Neural cell (in vitro differentiated cells): ENCODE measurements around the gene IQCK. TPM values are rescaled to one million over a fixed set of nuclear protein-coding genes. Genes with fewer than 3 reads are reported as not detected.

Source experiments
- H2AFZ ChIP-seq: fragments of 200-600, 300-800 bp; sonication (generic), shearing (Covaris generic); 2 replicates; pipeline ENCODE4 v1.6.0; 2014; ENCODE audit warnings: low read depth, mild to moderate bottlenecking, antibody characterized with exemption, low read length, moderate library complexity
- H3F3A ChIP-seq: fragments of 200-600 bp; shearing (Covaris generic); 2 replicates; pipeline ENCODE4 v1.6.1; 2016; ENCODE audit warnings: mild to moderate bottlenecking, moderate library complexity, mixed read lengths, antibody characterized with exemption, low read length; ENCODE audit not compliant: insufficient read depth, poor library complexity, severe bottlenecking
- H3K27ac ChIP-seq: fragments of 200-600, 300-800 bp; sonication (generic), shearing (Covaris generic); 2 replicates; pipeline ENCODE4 v1.5.1; 2014; ENCODE audit warnings: mild to moderate bottlenecking, low read length, moderate library complexity
- H3K27me3 ChIP-seq: fragments of 300-800, 200-600 bp; sonication (generic), shearing (Covaris generic); 2 replicates; pipeline ENCODE4 v1.6.0; 2014; ENCODE audit warnings: mild to moderate bottlenecking, low read depth, low read length, moderate library complexity; ENCODE audit not compliant: insufficient read depth
- H3K36me3 ChIP-seq: fragments of 300-800, 200-600 bp; sonication (generic), shearing (Covaris generic); 2 replicates; pipeline ENCODE4 v1.5.1; 2014; ENCODE audit warnings: mild to moderate bottlenecking, antibody characterized with exemption, low read length, moderate library complexity; ENCODE audit not compliant: insufficient read depth
- H3K4me2 ChIP-seq: fragments of 300-800, 200-600 bp; sonication (generic), shearing (Covaris generic); 2 replicates; pipeline ENCODE4 v1.6.0; 2014; ENCODE audit warnings: mild to moderate bottlenecking, low read length
- H3K4me3 ChIP-seq: fragments of 300-800, 200-600 bp; sonication (generic), shearing (Covaris generic); 2 replicates; pipeline ENCODE4 v1.5.1; 2014; ENCODE audit warnings: mild to moderate bottlenecking, low read length, moderate library complexity
- H3K79me2 ChIP-seq: fragments of 200-600 bp; shearing (Covaris generic); replicated peaks from 2 replicates; pipeline ENCODE4 v1.6.0; 2014; ENCODE audit warnings: mild to moderate bottlenecking, low read length, moderate library complexity; ENCODE audit not compliant: insufficient read depth
- H3K9ac ChIP-seq: fragments of 300-800, 200-600 bp; sonication (generic), shearing (Covaris generic); 2 replicates; pipeline ENCODE4 v1.6.1; 2016; ENCODE audit warnings: mild to moderate bottlenecking, low read length, mixed read lengths
- H3K9me2 ChIP-seq: fragments of 200-600 bp; shearing (Covaris generic); 2 replicates; pipeline ENCODE4 v1.6.1; 2016; ENCODE audit warnings: mild to moderate bottlenecking, low read length, mixed read lengths; ENCODE audit not compliant: insufficient read depth
- H3K9me3 ChIP-seq: fragments of 200-600, 300-800 bp; sonication (generic), shearing (Covaris generic); 2 replicates; pipeline ENCODE4 v1.6.1; 2016; ENCODE audit warnings: mild to moderate bottlenecking, mixed run types, low read length, moderate library complexity, mixed read lengths
- H4K20me1 ChIP-seq: fragments of 200-600 bp; shearing (Covaris generic); 2 replicates; pipeline ENCODE4 v1.6.1; 2016; ENCODE audit warnings: mild to moderate bottlenecking, mixed run types; ENCODE audit not compliant: insufficient read depth
- CTCF ChIP-seq: fragments of 450-650 bp; IDR thresholded peaks from 2 replicates; pipeline ENCODE4 v1.5.1; 2014; ENCODE audit warnings: antibody characterized with exemption, mild to moderate bottlenecking, moderate library complexity; ENCODE audit not compliant: poor library complexity, severe bottlenecking
- EP300 ChIP-seq: fragments of 450-650 bp; conservative IDR thresholded peaks from 2 replicates; pipeline ENCODE4 v1.6.1; 2014; ENCODE audit warnings: antibody characterized with exemption, mild to moderate bottlenecking, moderate library complexity; ENCODE audit not compliant: poor library complexity, severe bottlenecking
- EZH2 ChIP-seq: fragments of 200-600, 300-800 bp; shearing (Covaris generic), sonication (generic); IDR thresholded peaks from 2 replicates; pipeline ENCODE4 v1.6.1; 2014; ENCODE audit warnings: antibody characterized with exemption, low read length, borderline replicate concordance, mild to moderate bottlenecking; ENCODE audit not compliant: insufficient read depth, poor library complexity, severe bottlenecking
- MXI1 ChIP-seq: fragments of 450-650 bp; conservative IDR thresholded peaks from 2 replicates; pipeline ENCODE4 v1.6.1; 2014; ENCODE audit warnings: antibody characterized with exemption, mild to moderate bottlenecking; ENCODE audit not compliant: poor library complexity, severe bottlenecking
- POLR2AphosphoS5 ChIP-seq: IDR thresholded peaks from 2 replicates; pipeline ENCODE4 v1.6.1; 2012
- RAD21 ChIP-seq: fragments of 450-650 bp; conservative IDR thresholded peaks from 2 replicates; pipeline ENCODE4 v1.6.1; 2014; ENCODE audit warnings: antibody characterized with exemption, mild to moderate bottlenecking, moderate library complexity
- REST ChIP-seq: IDR thresholded peaks from 2 replicates; pipeline ENCODE4 v1.6.1; 2012; ENCODE audit warnings: borderline replicate concordance
- SMC3 ChIP-seq: fragments of 450-650 bp; conservative IDR thresholded peaks from 2 replicates; pipeline ENCODE4 v1.6.1; 2014; ENCODE audit warnings: antibody characterized with exemption, mild to moderate bottlenecking, moderate library complexity; ENCODE audit not compliant: poor library complexity
- TAF1 ChIP-seq: IDR thresholded peaks from 2 replicates; pipeline ENCODE4 v1.6.1; 2012; ENCODE audit warnings: low read depth
- polyA minus RNA-seq: library from RNA; depleted of rRNA, polyadenylated mRNA; stranded (reverse); fragments of >200 nt; gene quantifications from 2 replicates; pipeline ENCODE4 v1.2.3, GENCODE V29; 2014
- polyA plus RNA-seq: library from polyadenylated mRNA; depleted of rRNA; stranded (reverse); fragments of >200 nt; gene quantifications from 2 replicates; pipeline ENCODE4 v1.2.3, GENCODE V29; 2014

The IQCK gene
- polyA plus RNA-seq (10.2 and 13.9 TPM in 2 replicates), polyA minus RNA-seq (18.3 and 22.6 TPM in 2 replicates)

- peak within 1 kb of the TSS; percentile 84 for H2AFZ ChIP-seq
- no peaks in the 10 kb centered on the region for H3F3A ChIP-seq
- peak within 1 kb of the TSS; percentile 68 for H3K27ac ChIP-seq
- no peaks in the 10 kb centered on the region for H3K9me2 ChIP-seq
- H3K79me2 ChIP-seq = peaks cover 33% of the 10 kb centered on the region
- H3K27me3 ChIP-seq = no peaks in the 10 kb centered on the region
- H4K20me1 ChIP-seq = no peaks in the 10 kb centered on the region
- H3K9me3 ChIP-seq = no peaks in the 10 kb centered on the region
- H3K9ac ChIP-seq = peak within 1 kb of the TSS; percentile 73
- peak within 1 kb of the TSS; percentile 81 for H3K4me3 ChIP-seq
- TF ChIP-seq POLR2AphosphoS5 = peak; percentile 53
- TF ChIP-seq EP300 = peak; percentile 28
- peak; percentile 27 for TF ChIP-seq TAF1
- TF ChIP-seq MXI1 = peak; percentile 100
- TF ChIP-seq EZH2 = no peak
- TF ChIP-seq SMC3 = peak; percentile 59
- no peak for TF ChIP-seq CTCF
- no peak for TF ChIP-seq REST
- TF ChIP-seq RAD21 = peak; percentile 47
- no peaks in the 10 kb centered on the region for H3K36me3 ChIP-seq
- peak within 1 kb of the TSS; percentile 98 for H3K4me2 ChIP-seq
Observed at GRCh38 chr16:19717741-19718623, at the start of gene IQCK, which contains the start of gene KNOP1. Gene IQCK, plus strand, starts transcription at chr16:19718271. Its CDS starts 36 bp downstream, at chr16:19718307. Gene KNOP1, minus strand, starts transcription at chr16:19718227. Its CDS starts 3,192 bp downstream, at chr16:19715035.

GRCh38 chr16:19672378-19672777 is 45.7 kb upstream of the IQCK start:
- Histone ChIP-seq H3K4me3 (no peak overlapping the region), H3K27me3 (no peaks in the 10 kb centered on the region), H3F3A (no peaks in the 10 kb centered on the region), H4K20me1 (no peaks in the 10 kb centered on the region), H3K9ac (no peak overlapping the region), H3K27ac (no peak overlapping the region), H3K36me3 (no peaks in the 10 kb centered on the region), H3K9me3 (no peaks in the 10 kb centered on the region), H3K79me2 (no peaks in the 10 kb centered on the region), H3K9me2 (no peaks in the 10 kb centered on the region), H3K4me2 (no peak overlapping the region), H2AFZ (no peak overlapping the region)
- TF ChIP-seq POLR2AphosphoS5 (no peak), CTCF (no peak), RAD21 (no peak), MXI1 (no peak), EP300 (no peak)
